ENCODE data around the gene CYTH4. TPM values are rescaled to one million over a fixed set of nuclear protein-coding genes. Genes with fewer than 3 reads are reported as not detected.

CYTH4 gene
- polyA plus RNA-seq, 6 donors from 2014 or later: 29.3 to 74.9 (median 46.1) TPM

DNA sequence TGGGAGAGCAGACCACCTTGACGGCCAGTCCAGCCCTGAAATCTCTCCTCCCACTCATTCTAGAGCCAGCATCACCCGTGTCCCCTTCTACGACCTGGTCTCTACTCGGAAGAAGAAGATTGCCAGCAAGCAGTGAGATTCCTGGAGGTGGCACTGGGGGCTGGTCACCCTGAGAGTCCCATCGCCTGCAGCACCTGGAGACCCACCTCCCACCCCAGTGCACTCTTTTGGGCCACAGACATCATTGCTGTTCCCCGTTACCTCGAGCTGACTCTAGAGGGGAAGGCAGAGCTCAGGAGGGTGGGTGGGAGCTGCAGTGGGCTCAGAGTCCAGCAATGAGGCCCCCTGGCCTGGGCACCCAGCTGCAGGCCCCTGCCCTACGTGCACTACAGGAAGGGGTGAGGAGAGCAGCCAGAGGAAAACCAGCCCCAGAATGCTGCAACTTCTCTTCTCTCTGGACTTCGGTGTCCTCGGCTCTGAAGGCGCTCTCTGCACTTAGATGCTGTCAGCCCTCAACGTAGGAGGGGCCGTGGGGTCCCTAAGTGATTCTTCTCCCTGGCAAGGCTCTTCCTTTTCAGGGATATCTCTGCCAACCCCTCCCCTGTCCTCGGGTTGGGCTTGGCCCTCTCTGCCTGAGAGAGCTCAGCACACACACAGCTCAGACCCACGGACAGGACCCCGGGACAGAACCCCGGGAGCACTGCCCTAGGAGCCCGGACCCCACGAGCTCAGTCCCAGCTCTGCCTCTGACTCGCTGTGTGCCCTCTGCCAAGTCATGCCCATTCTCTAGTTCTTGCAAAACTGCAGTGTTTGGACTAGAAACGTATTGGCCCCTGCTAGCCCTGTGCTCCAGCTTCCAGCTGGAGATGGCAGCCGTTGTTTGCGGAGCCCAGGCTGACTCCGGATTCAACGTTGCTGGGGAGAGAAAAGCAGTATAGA is 31.3 kb downstream of the CYTH4 start:
- H3K27ac Mint-ChIP-seq: peak overlapping the region in 5 of 6 donors; percentile 61 to 94 (median 79)
- H3K4me3 Mint-ChIP-seq: peak overlapping the region in 4 of 8 donors; percentile 3 to 66 (median 42)
- peaks cover 52 to 66% (median 64%) of the 10 kb centered on the region in 3 donors for H3K4me1 Mint-ChIP-seq
- DNase-seq (no peak), ATAC-seq (ENCODE audit: low read depth in 2 of 2) (no peak)
- peaks cover 5 to 10% of the 10 kb centered on the region in 2 donors for H3K36me3 Mint-ChIP-seq
- H3K9me3 Mint-ChIP-seq: no peaks in the 10 kb centered on the region
- H3K27me3 Mint-ChIP-seq: peaks cover 0 to 8% (median 0%) of the 10 kb centered on the region in 3 donors

- peak; percentile 53 for DNase-seq
- Mint-ChIP-seq H3K36me3 (peaks cover 5 to 7% of the 10 kb centered on the region in 2 donors), H3K4me3 (peak overlapping the region in 7 of 8 donors; percentile 3 to 66 (median 21)), H3K9me3 (no peaks in the 10 kb centered on the region), H3K27ac (peak overlapping the region; percentile 52 to 94 (median 81)), H3K27me3 (peaks cover 0 to 15% (median 0%) of the 10 kb centered on the region in 3 donors), H3K4me1 (peaks cover 44 to 58% (median 55%) of the 10 kb centered on the region in 3 donors)
- ATAC-seq (ENCODE audit: low read depth in 2 of 2): peak; percentile 76 to 79
These were observed 32.2 kb downstream of the CYTH4 start for GRCh38 chr22:37314315-37315074.

- Mint-ChIP-seq H3K36me3 (no peaks in the 10 kb centered on the region), H3K4me1 (peaks cover 28 to 41% (median 38%) of the 10 kb centered on the region in 3 donors), H3K9me3 (no peaks in the 10 kb centered on the region), H3K4me3 (no peak overlapping the region), H3K27ac (peak overlapping the region in 1 of 6 donors; percentile 26), H3K27me3 (peaks cover 4 to 15% (median 7%) of the 10 kb centered on the region in 3 donors)
- no peak for DNase-seq
- ATAC-seq (ENCODE audit: low read depth in 2 of 2): no peak
These were observed 34.1 kb downstream of the CYTH4 start for GRCh38 chr22:37316405-37316804.

- Mint-ChIP-seq H3K27ac (peak overlapping the region in 1 of 6 donors; percentile 26), H3K4me3 (no peak overlapping the region)
These were observed 34.6 kb downstream of the CYTH4 start for GRCh38 chr22:37316875-37317371.

GRCh38 chr22:37317698-37318210 is 35.4 kb downstream of the CYTH4 start:
- Mint-ChIP-seq H3K4me1 (peaks cover 24 to 36% (median 34%) of the 10 kb centered on the region in 3 donors), H3K36me3 (no peaks in the 10 kb centered on the region), H3K9me3 (no peaks in the 10 kb centered on the region), H3K27ac (peak overlapping the region in 1 of 6 donors; percentile 85), H3K27me3 (peaks cover 11 to 22% (median 15%) of the 10 kb centered on the region in 3 donors), H3K4me3 (peak overlapping the region in 1 of 8 donors; percentile 35)
- no peak for DNase-seq
- ATAC-seq (ENCODE audit: low read depth in 2 of 2): no peak

More at GRCh38 chr22:37316875-37317371, 34.6 kb downstream of the CYTH4 start:
- no peaks in the 10 kb centered on the region for H3K36me3 Mint-ChIP-seq
- DNase-seq: peak; percentile 69
- H3K4me1 Mint-ChIP-seq: peaks cover 28 to 41% (median 38%) of the 10 kb centered on the region in 3 donors
- peak; percentile 58 to 66 for ATAC-seq (ENCODE audit: low read depth in 2 of 2)
- peaks cover 4 to 15% (median 8%) of the 10 kb centered on the region in 3 donors for H3K27me3 Mint-ChIP-seq
- no peaks in the 10 kb centered on the region for H3K9me3 Mint-ChIP-seq

- H3K27ac Mint-ChIP-seq: peak overlapping the region in 1 of 6 donors; percentile 56
These were observed 36.2 kb downstream of the CYTH4 start for GRCh38 chr22:37318364-37319109.

GRCh38 chr22:37319469-37319868 is 37.2 kb downstream of the CYTH4 start:
- no peak for ATAC-seq (ENCODE audit: low read depth in 2 of 2)
- Mint-ChIP-seq H3K9me3 (no peaks in the 10 kb centered on the region), H3K4me3 (no peak overlapping the region), H3K4me1 (peaks cover 17 to 23% (median 17%) of the 10 kb centered on the region in 3 donors), H3K36me3 (no peaks in the 10 kb centered on the region), H3K27ac (no peak overlapping the region), H3K27me3 (peaks cover 25 to 34% (median 26%) of the 10 kb centered on the region in 3 donors)
- DNase-seq: no peak

More at GRCh38 chr22:37318364-37319109, 36.2 kb downstream of the CYTH4 start:
- ATAC-seq (ENCODE audit: low read depth in 2 of 2) (no peak), DNase-seq (no peak)
- H3K9me3 Mint-ChIP-seq: no peaks in the 10 kb centered on the region
- H3K4me3 Mint-ChIP-seq: no peak overlapping the region
- H3K36me3 Mint-ChIP-seq: no peaks in the 10 kb centered on the region
- H3K27me3 Mint-ChIP-seq: peaks cover 17 to 25% (median 17%) of the 10 kb centered on the region in 3 donors
- peaks cover 21 to 31% (median 26%) of the 10 kb centered on the region in 3 donors for H3K4me1 Mint-ChIP-seq

GRCh38 chr22:37320726-37321677 is 38.7 kb downstream of the CYTH4 start:
- DNase-seq (no peak), ATAC-seq (ENCODE audit: low read depth in 2 of 2) (no peak)
- Mint-ChIP-seq H3K36me3 (no peaks in the 10 kb centered on the region), H3K27ac (no peak overlapping the region), H3K27me3 (peaks cover 25 to 34% (median 26%) of the 10 kb centered on the region in 3 donors), H3K4me1 (peaks cover 7 to 13% (median 11%) of the 10 kb centered on the region in 3 donors), H3K4me3 (no peak overlapping the region), H3K9me3 (no peaks in the 10 kb centered on the region)

DNA sequence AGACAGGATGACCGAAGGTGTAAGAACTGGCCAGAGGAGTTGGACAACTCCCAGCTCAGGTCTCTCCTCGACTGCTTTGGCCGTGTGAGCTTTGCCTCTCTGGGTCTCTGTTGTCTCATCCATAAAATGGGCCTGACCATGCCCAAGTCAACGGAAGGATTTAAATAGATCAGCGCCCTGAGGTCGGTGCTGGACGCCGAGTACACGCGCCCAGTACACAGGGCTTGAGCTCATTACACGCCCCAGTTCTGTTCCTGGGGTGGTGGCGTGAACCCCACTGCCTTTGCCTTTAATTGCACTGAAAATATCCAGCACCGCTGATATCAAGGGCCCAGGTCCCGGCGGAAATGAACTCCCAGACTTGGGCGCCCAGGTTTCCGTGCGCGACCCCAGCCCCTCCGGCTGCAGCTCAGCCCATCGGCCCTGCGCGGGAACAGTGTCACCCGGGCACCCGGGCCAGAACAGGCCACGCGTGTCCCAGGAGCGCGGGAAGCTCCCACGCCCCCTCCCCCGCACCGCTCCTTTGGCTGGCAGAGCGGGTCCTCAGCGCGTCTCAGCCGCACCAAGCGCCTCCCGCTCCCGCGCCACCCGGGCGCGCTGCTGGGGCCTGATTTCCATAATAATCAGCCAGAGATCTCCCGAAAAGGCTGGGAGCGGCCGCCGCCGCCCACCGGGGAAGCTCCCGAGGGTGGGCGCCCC is 42.2 kb downstream of the CYTH4 start:
- Mint-ChIP-seq H3K27ac (no peak overlapping the region), H3K4me1 (peaks cover 0 to 7% (median 6%) of the 10 kb centered on the region in 3 donors)

GRCh38 chr22:37325039-37325395 is 42.7 kb downstream of the CYTH4 start:
- peaks cover 40 to 58% (median 56%) of the 10 kb centered on the region in 3 donors for H3K27me3 Mint-ChIP-seq
- ATAC-seq (ENCODE audit: low read depth in 2 of 2): no peak
- no peak for DNase-seq
- H3K4me3 Mint-ChIP-seq: no peak overlapping the region
- no peaks in the 10 kb centered on the region for H3K36me3 Mint-ChIP-seq
- no peak overlapping the region for H3K27ac Mint-ChIP-seq
- H3K4me1 Mint-ChIP-seq: peaks cover 0 to 8% (median 7%) of the 10 kb centered on the region in 3 donors
- H3K9me3 Mint-ChIP-seq: no peaks in the 10 kb centered on the region

More for the DNA sequence above, 42.2 kb downstream of the CYTH4 start:
- no peak for ATAC-seq (ENCODE audit: low read depth in 2 of 2)
- Mint-ChIP-seq H3K27me3 (peaks cover 42 to 57% (median 51%) of the 10 kb centered on the region in 3 donors), H3K36me3 (no peaks in the 10 kb centered on the region), H3K4me3 (peak overlapping the region in 1 of 8 donors; percentile 46), H3K9me3 (no peaks in the 10 kb centered on the region)
- DNase-seq: no peak

DNA sequence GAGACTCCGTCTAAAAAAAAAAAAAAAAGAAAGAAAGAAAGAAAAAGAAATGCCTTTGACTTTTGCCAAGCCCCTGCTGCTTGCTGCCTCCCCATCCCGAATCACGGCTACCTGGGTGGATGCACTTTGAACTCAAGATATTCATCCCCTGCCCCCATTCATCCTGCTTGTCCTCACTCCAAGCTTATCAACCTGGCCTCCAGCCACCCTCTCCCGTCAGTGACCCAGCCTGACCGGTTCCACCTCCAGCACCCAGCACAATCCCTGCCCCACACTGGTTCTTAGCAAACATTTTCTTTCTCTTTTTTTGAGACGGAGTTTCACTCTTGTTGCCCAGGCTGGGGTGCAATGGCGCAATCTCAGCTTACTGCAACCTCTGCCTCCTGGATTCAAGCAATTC is 44.4 kb downstream of the CYTH4 start:
- Mint-ChIP-seq H3K27me3 (peaks cover 43 to 70% (median 67%) of the 10 kb centered on the region in 3 donors), H3K4me3 (no peak overlapping the region), H3K27ac (no peak overlapping the region), H3K36me3 (no peaks in the 10 kb centered on the region), H3K9me3 (no peaks in the 10 kb centered on the region), H3K4me1 (peaks cover 0 to 10% (median 7%) of the 10 kb centered on the region in 3 donors)
- ATAC-seq (ENCODE audit: low read depth in 2 of 2): no peak
- DNase-seq: no peak

All from naive B cell (primary cell).